ENCODE results near the gene LIPK.

GRCh38 chr10:88661018-88661417 lies 45.0 kb upstream of the LIPK start:
- no peak for TF ChIP-seq CTCF (conservative IDR thresholded peaks at IDR 0.05; ENCODE audit: low read depth, low read length)
- no peak for TF ChIP-seq EZH2phosphoT487 (IDR thresholded peaks at IDR 0.05; ENCODE audit: borderline replicate concordance, low read length)
